Adrenal gland (tissue), 5 donors: Measurements from ENCODE around the gene NPR1.

ENCODE experiments used
- CTCF ChIP-seq, 6 experiments: fragments of 450-650 bp in 4 of 6; fragments of 200-600 bp in 2 of 6; sonication (generic) in 1 of 6; IDR thresholded peaks; 1 replicate in 5 of 6; 2 replicates in 1 of 6; pipeline versions ENCODE4 v1.5.1 to v1.8.0; 2016 to 2021; ENCODE audit warnings: antibody characterized with exemption in 6 of 6, mild to moderate bottlenecking in 2 of 6, moderate library complexity in 1 of 6
- POLR2A ChIP-seq, 2 donors: fragments of 450-650 bp; IDR thresholded peaks; one replicate each; pipeline ENCODE4 v1.6.1; 2017; ENCODE audit warnings: antibody characterized with exemption in 2 of 2, mild to moderate bottlenecking in 2 of 2, moderate library complexity in 1 of 2
- donor health status: DM: no; HTN: no; CAD: no.

DNA sequence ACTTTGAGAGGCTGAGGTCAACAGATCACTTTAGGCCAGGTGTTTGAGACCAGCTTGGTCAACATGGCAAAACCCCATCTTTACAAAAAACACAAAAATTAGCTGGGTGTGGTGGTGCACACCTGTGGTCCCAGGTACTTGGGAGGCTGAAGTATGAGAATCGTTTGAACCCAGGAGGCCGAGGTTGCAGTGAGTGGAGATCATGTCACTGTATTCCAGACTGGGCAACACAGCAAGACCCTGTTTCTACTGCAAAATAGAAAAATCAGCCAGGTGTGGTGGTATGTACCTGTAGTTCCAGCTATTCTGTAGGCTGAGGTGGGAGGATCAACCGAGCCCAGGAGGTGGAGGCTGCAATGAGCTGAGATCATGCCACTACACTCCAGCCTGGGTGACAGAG lies 45.2 kb downstream of the NPR1 start:
- TF ChIP-seq CTCF (IDR thresholded peaks at IDR 0.05) (no peak), POLR2A (IDR thresholded peaks at IDR 0.05) (no peak)
